ENCODE measurements around the gene RPRD2. TPM values are rescaled to one million over a fixed set of nuclear protein-coding genes. Genes with fewer than 3 reads are reported as not detected.

The RPRD2 gene
- total RNA-seq, 2 donors from 2014 or later: 23.0 to 26.9 TPM

GRCh38 chr1:150407330-150407729, 43.4 kb downstream of the RPRD2 start:
- no peaks in the 10 kb centered on the region for H3K36me3 Mint-ChIP-seq (ENCODE audit: low read depth)
- H3K27ac Mint-ChIP-seq: no peak overlapping the region
- H3K4me1 Mint-ChIP-seq: peaks cover 38% of the 10 kb centered on the region
- H3K27me3 Mint-ChIP-seq: no peaks in the 10 kb centered on the region
- no peaks in the 10 kb centered on the region for H3K9me3 Mint-ChIP-seq
- no peak overlapping the region for H3K4me3 Mint-ChIP-seq
- ATAC-seq (replicated peaks): no peak

- Mint-ChIP-seq H3K36me3 (ENCODE audit: low read depth) (no peaks in the 10 kb centered on the region), H3K4me3 (no peak overlapping the region), H3K27ac (peak overlapping the region; percentile 33), H3K9me3 (no peaks in the 10 kb centered on the region), H3K4me1 (peaks cover 35% of the 10 kb centered on the region), H3K27me3 (no peaks in the 10 kb centered on the region)
- no peak for ATAC-seq (replicated peaks)
Measured at GRCh38 chr1:150408800-150409199, 44.9 kb downstream of the RPRD2 start.

- no peaks in the 10 kb centered on the region for H3K36me3 Mint-ChIP-seq (ENCODE audit: low read depth)
- no peak for ATAC-seq (replicated peaks)
- peaks cover 40% of the 10 kb centered on the region for H3K4me1 Mint-ChIP-seq
- H3K9me3 Mint-ChIP-seq: no peaks in the 10 kb centered on the region
- H3K27me3 Mint-ChIP-seq: no peaks in the 10 kb centered on the region
- H3K27ac Mint-ChIP-seq: peak overlapping the region; percentile 73
- H3K4me3 Mint-ChIP-seq: no peak overlapping the region
Measured at GRCh38 chr1:150409504-150410362, 45.8 kb downstream of the RPRD2 start.

- H3K27me3 Mint-ChIP-seq: no peaks in the 10 kb centered on the region
- ATAC-seq (replicated peaks): no peak
- H3K9me3 Mint-ChIP-seq: no peaks in the 10 kb centered on the region
- peaks cover 40% of the 10 kb centered on the region for H3K4me1 Mint-ChIP-seq
- peak overlapping the region; percentile 73 for H3K27ac Mint-ChIP-seq
- H3K36me3 Mint-ChIP-seq (ENCODE audit: low read depth): no peaks in the 10 kb centered on the region
- no peak overlapping the region for H3K4me3 Mint-ChIP-seq
Measured at GRCh38 chr1:150410582-150411101, 46.7 kb downstream of the RPRD2 start.

GRCh38 chr1:150414592-150414991, 50.6 kb downstream of the RPRD2 start:
- Mint-ChIP-seq H3K4me3 (no peak overlapping the region), H3K4me1 (peaks cover 45% of the 10 kb centered on the region), H3K27me3 (no peaks in the 10 kb centered on the region), H3K27ac (peak overlapping the region; percentile 0), H3K36me3 (ENCODE audit: low read depth) (peaks cover 23% of the 10 kb centered on the region), H3K9me3 (no peaks in the 10 kb centered on the region)
- ATAC-seq (replicated peaks): no peak

GRCh38 chr1:150415800-150416199, 51.9 kb downstream of the RPRD2 start:
- ATAC-seq (replicated peaks): no peak
- peak overlapping the region; percentile 19 for H3K27ac Mint-ChIP-seq
- peaks cover 35% of the 10 kb centered on the region for H3K36me3 Mint-ChIP-seq (ENCODE audit: low read depth)
- H3K4me1 Mint-ChIP-seq: peaks cover 35% of the 10 kb centered on the region
- H3K9me3 Mint-ChIP-seq: no peaks in the 10 kb centered on the region
- H3K27me3 Mint-ChIP-seq: no peaks in the 10 kb centered on the region
- H3K4me3 Mint-ChIP-seq: no peak overlapping the region

- no peaks in the 10 kb centered on the region for H3K9me3 Mint-ChIP-seq
- H3K27ac Mint-ChIP-seq: no peak overlapping the region
- H3K27me3 Mint-ChIP-seq: no peaks in the 10 kb centered on the region
- no peak for ATAC-seq (replicated peaks)
- H3K36me3 Mint-ChIP-seq (ENCODE audit: low read depth): peaks cover 57% of the 10 kb centered on the region
- peaks cover 14% of the 10 kb centered on the region for H3K4me1 Mint-ChIP-seq
- H3K4me3 Mint-ChIP-seq: no peak overlapping the region
Measured at GRCh38 chr1:150420560-150421265, 56.8 kb downstream of the RPRD2 start.

- Mint-ChIP-seq H3K4me1 (peaks cover 9% of the 10 kb centered on the region), H3K4me3 (no peak overlapping the region), H3K9me3 (no peaks in the 10 kb centered on the region), H3K27me3 (no peaks in the 10 kb centered on the region), H3K27ac (no peak overlapping the region), H3K36me3 (ENCODE audit: low read depth) (peaks cover 52% of the 10 kb centered on the region)
- no peak for ATAC-seq (replicated peaks)
Measured at GRCh38 chr1:150422541-150422940, 58.6 kb downstream of the RPRD2 start.

- Mint-ChIP-seq H3K4me3 (no peak overlapping the region), H3K4me1 (peaks cover 12% of the 10 kb centered on the region), H3K27ac (peak overlapping the region; percentile 59), H3K36me3 (ENCODE audit: low read depth) (peaks cover 25% of the 10 kb centered on the region), H3K9me3 (no peaks in the 10 kb centered on the region), H3K27me3 (no peaks in the 10 kb centered on the region)
- peak; percentile 31 for ATAC-seq (replicated peaks)
Measured at GRCh38 chr1:150429805-150430204, 65.9 kb downstream of the RPRD2 start.

GRCh38 chr1:150441121-150441520, 77.2 kb downstream of the RPRD2 start:
- H3K27me3 Mint-ChIP-seq: no peaks in the 10 kb centered on the region
- H3K36me3 Mint-ChIP-seq (ENCODE audit: low read depth): peaks cover 68% of the 10 kb centered on the region
- no peaks in the 10 kb centered on the region for H3K9me3 Mint-ChIP-seq
- ATAC-seq (replicated peaks): no peak
- no peak overlapping the region for H3K4me3 Mint-ChIP-seq
- peaks cover 5% of the 10 kb centered on the region for H3K4me1 Mint-ChIP-seq
- no peak overlapping the region for H3K27ac Mint-ChIP-seq

- no peaks in the 10 kb centered on the region for H3K9me3 Mint-ChIP-seq
- peaks cover 6% of the 10 kb centered on the region for H3K4me1 Mint-ChIP-seq
- H3K36me3 Mint-ChIP-seq (ENCODE audit: low read depth): peaks cover 94% of the 10 kb centered on the region
- ATAC-seq (replicated peaks): peak; percentile 96
- no peaks in the 10 kb centered on the region for H3K27me3 Mint-ChIP-seq
- peak overlapping the region; percentile 54 for H3K4me3 Mint-ChIP-seq
- peak overlapping the region; percentile 86 for H3K27ac Mint-ChIP-seq
Measured at GRCh38 chr1:150444232-150444631, 80.3 kb downstream of the RPRD2 start.

GRCh38 chr1:150456146-150456647, 92.2 kb downstream of the RPRD2 start:
- Mint-ChIP-seq H3K9me3 (no peaks in the 10 kb centered on the region), H3K4me3 (no peak overlapping the region), H3K4me1 (peaks cover 4% of the 10 kb centered on the region), H3K27me3 (no peaks in the 10 kb centered on the region), H3K36me3 (ENCODE audit: low read depth) (peaks cover 87% of the 10 kb centered on the region), H3K27ac (no peak overlapping the region)
- no peak for ATAC-seq (replicated peaks)

- Mint-ChIP-seq H3K36me3 (ENCODE audit: low read depth) (peaks cover 66% of the 10 kb centered on the region), H3K9me3 (no peaks in the 10 kb centered on the region), H3K4me1 (no peaks in the 10 kb centered on the region)
Measured at GRCh38 chr1:150464422-150464826, 100.5 kb downstream of the RPRD2 start.

GRCh38 chr1:150466964-150467363, 103.0 kb downstream of the RPRD2 start:
- no peak overlapping the region for H3K27ac Mint-ChIP-seq
- peaks cover 71% of the 10 kb centered on the region for H3K36me3 Mint-ChIP-seq (ENCODE audit: low read depth)
- no peak overlapping the region for H3K4me3 Mint-ChIP-seq
- H3K4me1 Mint-ChIP-seq: no peaks in the 10 kb centered on the region
- no peaks in the 10 kb centered on the region for H3K9me3 Mint-ChIP-seq
- H3K27me3 Mint-ChIP-seq: no peaks in the 10 kb centered on the region
- ATAC-seq (replicated peaks): no peak

More at GRCh38 chr1:150464422-150464826, 100.5 kb downstream of the RPRD2 start:
- no peak overlapping the region for H3K4me3 Mint-ChIP-seq
- peak; percentile 60 for ATAC-seq (replicated peaks)
- H3K27ac Mint-ChIP-seq: no peak overlapping the region
- no peaks in the 10 kb centered on the region for H3K27me3 Mint-ChIP-seq
